Endodermal cell (in vitro differentiated cells): ENCODE measurements around the gene METRN. TPM values are rescaled to one million over a fixed set of nuclear protein-coding genes. Genes with fewer than 3 reads are reported as not detected.
A peak's percentile ranks its signal among the peaks of the same experiment; 100 is the strongest.

Source experiments
- DNase-seq: peaks from one replicate; pipeline ENCODE4 v3.0.0-alpha.2; 2017
- H3K27ac ChIP-seq: 2 replicates; pipeline ENCODE4 v1.5.1; 2013; ENCODE audit warnings: mild to moderate bottlenecking, low read depth, low read length, moderate library complexity
- H3K27me3 ChIP-seq: 2 replicates; pipeline ENCODE4 v1.6.1; 2013; ENCODE audit warnings: mild to moderate bottlenecking, low read length, moderate library complexity; ENCODE audit not compliant: insufficient read depth, control insufficient read depth, poor library complexity, severe bottlenecking
- H3K36me3 ChIP-seq: 2 replicates; pipeline ENCODE4 v1.7.0; 2013; ENCODE audit warnings: mild to moderate bottlenecking, low read length, moderate library complexity; ENCODE audit not compliant: control insufficient read depth, insufficient read depth
- H3K4me1 ChIP-seq: one replicate; pipeline ENCODE4 v1.7.0; 2013; ENCODE audit warnings: low read length; ENCODE audit not compliant: control insufficient read depth, insufficient read depth
- H3K4me3 ChIP-seq: 2 replicates; pipeline ENCODE4 v1.5.1; 2013; ENCODE audit warnings: mild to moderate bottlenecking, low read length, moderate library complexity
- H3K9ac ChIP-seq: 2 replicates; pipeline ENCODE4 v1.6.1; 2013; ENCODE audit warnings: mild to moderate bottlenecking, low read length, moderate library complexity; ENCODE audit not compliant: poor library complexity, severe bottlenecking; ENCODE audit errors: extremely low read depth
- H3K9me3 ChIP-seq: 2 replicates; pipeline ENCODE4 v1.6.1; 2013; ENCODE audit warnings: mild to moderate bottlenecking, low read length, moderate library complexity; ENCODE audit not compliant: control insufficient read depth
- H3K27ac Mint-ChIP-seq: 2 replicates; pipeline ENCODE4 v1.8.0; 2020; ENCODE audit warnings: mixed read lengths
- H3K27me3 Mint-ChIP-seq: 2 replicates; pipeline ENCODE4 v1.8.0; 2021; ENCODE audit warnings: mild to moderate bottlenecking, mixed read lengths; ENCODE audit not compliant: insufficient read depth
- H3K36me3 Mint-ChIP-seq: 2 replicates; pipeline ENCODE4 v1.8.0; 2020; ENCODE audit warnings: low read depth, mixed read lengths
- H3K4me1 Mint-ChIP-seq: 2 replicates; pipeline ENCODE4 v1.8.0; 2020; ENCODE audit warnings: mixed read lengths
- H3K4me3 Mint-ChIP-seq: 2 replicates; pipeline ENCODE4 v1.8.0; 2020; ENCODE audit warnings: mild to moderate bottlenecking, moderate library complexity, mixed read lengths
- H3K9me3 Mint-ChIP-seq: 2 replicates; pipeline ENCODE4 v1.8.0; 2020; ENCODE audit warnings: mild to moderate bottlenecking, mixed read lengths
- WGBS, 2 experiments: methylation state at CpG; one replicate each; pipeline versions ENCODE4 v1.1.5 to v1.1.7; 2013; ENCODE audit warnings: missing lambda C conversion rate in 2 of 2, mixed read lengths in 1 of 2; ENCODE audit not compliant: insufficient coverage in 1 of 2, insufficient read length in 1 of 2; 5-methylcytosine and 5-hydroxymethylcytosine counted together
- total RNA-seq, 2 donors: library from RNA; stranded (reverse); fragmentation: NEBNext Ultra II Directional in 1 of 2; extraction: Animal tissue kit (Norgen Biotek cat#: 25700) in 1 of 2; gene quantifications; 2 replicates in 1 of 2; 3 replicates in 1 of 2; pipeline ENCODE4 v1.2.1, GENCODE V29; 2021
- TF ChIP-seq, protein P1 (sequence below): fragments of 200-600 bp; sonication (generic); conservative IDR thresholded peaks from 2 replicates; pipeline ENCODE4 v1.5.0; 2021; ENCODE audit warnings: antibody characterized with exemption, mild to moderate bottlenecking

Gene METRN
- total RNA-seq, 2 donors from 2014 or later = 33.4 to 38.5 TPM

DNA sequence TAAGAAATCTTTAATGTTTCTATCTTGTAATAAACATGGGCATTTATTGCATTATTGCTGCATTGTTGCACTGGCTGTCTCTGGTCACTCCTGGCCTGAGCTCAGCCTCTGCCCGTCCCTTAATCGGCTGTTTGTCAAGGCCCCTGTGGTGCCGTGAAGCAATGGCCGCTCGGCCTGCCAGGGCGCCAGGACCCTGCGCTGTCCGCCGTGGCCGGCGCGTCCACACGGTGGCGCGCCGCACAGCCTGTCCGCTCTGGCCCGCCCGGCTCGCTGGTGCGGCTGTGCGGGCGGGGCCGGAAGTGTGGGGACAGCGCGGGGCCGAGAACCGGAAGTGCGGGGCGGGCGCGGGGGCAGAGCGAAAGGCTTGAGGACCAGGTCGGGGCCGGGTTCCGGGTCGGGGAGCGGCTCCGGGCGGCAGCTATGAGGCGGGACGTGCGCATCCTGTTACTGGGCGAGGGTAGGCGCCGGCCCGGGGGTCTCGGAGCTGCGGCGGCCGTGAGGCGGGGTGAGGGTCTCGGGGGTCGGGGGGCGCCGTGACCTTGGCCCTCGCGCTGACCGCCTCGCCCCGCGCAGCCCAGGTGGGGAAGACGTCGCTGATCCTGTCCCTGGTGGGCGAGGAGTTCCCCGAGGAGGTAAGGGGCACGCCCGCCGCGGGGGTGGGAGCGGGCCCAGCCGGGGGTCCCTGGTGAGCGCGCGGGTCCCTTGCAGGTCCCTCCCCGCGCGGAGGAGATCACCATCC lies 47.0 kb upstream of the METRN start, which contains the start of gene RHOT2:
Gene RHOT2, plus strand, starts transcription at position 353 of the 739 bp plus-strand sequence. Its CDS starts 68 bp downstream, at position 421.
- TF ChIP-seq, protein P1, sequence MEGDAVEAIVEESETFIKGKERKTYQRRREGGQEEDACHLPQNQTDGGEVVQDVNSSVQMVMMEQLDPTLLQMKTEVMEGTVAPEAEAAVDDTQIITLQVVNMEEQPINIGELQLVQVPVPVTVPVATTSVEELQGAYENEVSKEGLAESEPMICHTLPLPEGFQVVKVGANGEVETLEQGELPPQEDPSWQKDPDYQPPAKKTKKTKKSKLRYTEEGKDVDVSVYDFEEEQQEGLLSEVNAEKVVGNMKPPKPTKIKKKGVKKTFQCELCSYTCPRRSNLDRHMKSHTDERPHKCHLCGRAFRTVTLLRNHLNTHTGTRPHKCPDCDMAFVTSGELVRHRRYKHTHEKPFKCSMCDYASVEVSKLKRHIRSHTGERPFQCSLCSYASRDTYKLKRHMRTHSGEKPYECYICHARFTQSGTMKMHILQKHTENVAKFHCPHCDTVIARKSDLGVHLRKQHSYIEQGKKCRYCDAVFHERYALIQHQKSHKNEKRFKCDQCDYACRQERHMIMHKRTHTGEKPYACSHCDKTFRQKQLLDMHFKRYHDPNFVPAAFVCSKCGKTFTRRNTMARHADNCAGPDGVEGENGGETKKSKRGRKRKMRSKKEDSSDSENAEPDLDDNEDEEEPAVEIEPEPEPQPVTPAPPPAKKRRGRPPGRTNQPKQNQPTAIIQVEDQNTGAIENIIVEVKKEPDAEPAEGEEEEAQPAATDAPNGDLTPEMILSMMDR = peak; percentile 91
- Histone ChIP-seq H3K4me1 (peaks cover 4% of the 10 kb centered on the region), H3K36me3 (peaks cover 31% of the 10 kb centered on the region), H3K27me3 (no peaks in the 10 kb centered on the region), H3K4me3 (peak within 1 kb of the TSS; percentile 88), H3K27ac (peak within 1 kb of the TSS; percentile 7), H3K9me3 (no peaks in the 10 kb centered on the region), H3K9ac (peak within 1 kb of the TSS; percentile 76)
- Mint-ChIP-seq H3K9me3 (no peaks in the 10 kb centered on the region), H3K36me3 (peaks cover 20% of the 10 kb centered on the region), H3K4me1 (peaks cover 3% of the 10 kb centered on the region), H3K27ac (peak within 1 kb of the TSS; percentile 74), H3K27me3 (no peaks in the 10 kb centered on the region), H3K4me3 (peak within 1 kb of the TSS; percentile 70)
- peak; percentile 96 for DNase-seq
- 1 to 2% methylated on average over 29 to 78 of the region's 78 CpGs for WGBS, 2 experiments

DNA sequence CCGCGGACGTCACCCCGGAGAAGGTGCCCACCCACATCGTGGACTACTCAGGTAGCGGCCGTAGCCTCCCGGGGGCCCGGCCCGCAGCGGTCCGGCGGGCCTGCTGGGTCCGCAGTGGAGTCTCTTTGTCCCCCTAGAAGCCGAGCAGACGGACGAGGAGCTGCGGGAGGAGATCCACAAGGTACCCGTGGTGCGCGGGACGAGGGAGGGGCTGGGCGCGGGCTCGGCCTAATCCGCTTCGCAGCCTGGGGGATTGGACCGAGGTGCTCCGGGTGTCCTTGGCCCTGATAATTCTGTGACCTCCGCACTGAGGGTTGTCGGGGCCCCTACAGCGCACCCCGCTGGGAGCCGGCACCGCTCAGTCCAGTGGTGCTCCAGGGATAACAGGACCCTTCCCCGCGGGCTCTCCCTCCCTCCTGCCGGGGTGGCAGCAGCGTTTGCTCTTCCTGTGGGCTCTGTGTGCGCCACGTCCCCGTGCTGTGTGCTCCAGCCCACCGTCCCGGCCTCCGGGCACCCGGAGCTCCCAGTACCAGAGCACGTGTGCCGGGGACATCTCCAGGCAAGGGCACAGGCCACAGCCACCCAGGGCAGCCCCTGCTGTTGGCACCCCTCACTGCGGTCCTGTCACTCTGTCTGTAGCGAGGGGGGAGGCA lies 46.3 kb upstream of the METRN start:
- Mint-ChIP-seq H3K27ac (no peak overlapping the region), H3K36me3 (peaks cover 19% of the 10 kb centered on the region), H3K9me3 (no peaks in the 10 kb centered on the region), H3K27me3 (no peaks in the 10 kb centered on the region), H3K4me3 (peak overlapping the region; percentile 70), H3K4me1 (peaks cover 3% of the 10 kb centered on the region)
- H3K9me3 ChIP-seq = no peaks in the 10 kb centered on the region
- H3K27me3 ChIP-seq = no peaks in the 10 kb centered on the region
- TF ChIP-seq, protein P1 = no peak
- H3K4me1 ChIP-seq = peaks cover 4% of the 10 kb centered on the region
- H3K4me3 ChIP-seq = peak overlapping the region; percentile 88
- peak overlapping the region; percentile 76 for H3K9ac ChIP-seq
- 3 to 18% methylated on average over 13 to 50 of the region's 50 CpGs for WGBS, 2 experiments
- DNase-seq = no peak
- peak overlapping the region; percentile 7 for H3K27ac ChIP-seq
- H3K36me3 ChIP-seq = peaks cover 33% of the 10 kb centered on the region

DNA sequence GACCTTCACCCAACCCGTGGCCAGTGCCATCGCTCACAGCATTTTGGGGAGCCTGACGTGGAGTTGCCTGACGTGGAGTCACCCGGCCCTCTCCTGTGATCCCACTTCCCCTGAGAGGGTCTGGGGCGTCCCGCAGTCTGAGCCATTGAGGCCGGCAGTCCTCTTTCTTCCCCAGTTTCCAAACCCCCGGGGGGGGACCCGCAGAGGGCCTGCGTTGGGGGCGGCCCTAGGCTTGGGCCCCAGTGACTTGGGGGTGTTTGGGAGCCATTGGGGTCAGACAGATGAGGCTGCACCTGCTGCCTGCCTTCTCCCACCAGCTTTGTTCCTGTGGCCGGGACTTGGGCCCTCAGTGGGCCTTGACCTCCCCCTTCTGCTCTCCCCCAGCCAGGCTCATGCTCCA lies 45.3 kb upstream of the METRN start:
- no peak overlapping the region for H3K9ac ChIP-seq
- no peak overlapping the region for H3K27ac ChIP-seq
- peaks cover 18% of the 10 kb centered on the region for H3K36me3 Mint-ChIP-seq
- H3K9me3 ChIP-seq = no peaks in the 10 kb centered on the region
- peaks cover 40% of the 10 kb centered on the region for H3K36me3 ChIP-seq
- peak overlapping the region; percentile 70 for H3K4me3 Mint-ChIP-seq
- DNase-seq = no peak
- H3K27me3 Mint-ChIP-seq = no peaks in the 10 kb centered on the region
- H3K27me3 ChIP-seq = no peaks in the 10 kb centered on the region
- peaks cover 3% of the 10 kb centered on the region for H3K4me1 Mint-ChIP-seq
- no peak overlapping the region for H3K27ac Mint-ChIP-seq
- H3K9me3 Mint-ChIP-seq = no peaks in the 10 kb centered on the region
- H3K4me3 ChIP-seq = no peak overlapping the region
- TF ChIP-seq, protein P1 = no peak
- WGBS, 2 experiments = 96 to 100% methylated on average over 4 to 13 of the region's 13 CpGs
- peaks cover 4% of the 10 kb centered on the region for H3K4me1 ChIP-seq
